ENCODE measurements around the gene PTGFR. TPM values are rescaled to one million over a fixed set of nuclear protein-coding genes. Genes with fewer than 3 reads are reported as not detected.

The PTGFR gene
- total RNA-seq, 1 donor from 2014 or later = not detected

GRCh38 chr1:78565393-78565792, 74.6 kb downstream of the PTGFR start:
- TF ChIP-seq CTCF (IDR thresholded peaks at IDR 0.05; ENCODE audit: unreplicated experiment) = no peak
- peaks cover 3% of the 10 kb centered on the region for H3K9me3 Mint-ChIP-seq (ENCODE audit: low read depth)
- DNase-seq (ENCODE audit: low spot score, unreplicated experiment) = no peak
- no peak overlapping the region for H3K27ac Mint-ChIP-seq
- no peaks in the 10 kb centered on the region for H3K4me1 Mint-ChIP-seq (ENCODE audit: low read depth)
- H3K4me3 Mint-ChIP-seq (ENCODE audit: low read depth) = no peak overlapping the region
- no peaks in the 10 kb centered on the region for H3K36me3 Mint-ChIP-seq (ENCODE audit: insufficient read depth)
- H3K27me3 Mint-ChIP-seq = no peaks in the 10 kb centered on the region

- DNase-seq (ENCODE audit: low spot score, unreplicated experiment) = no peak
- no peak overlapping the region for H3K27ac Mint-ChIP-seq
- no peaks in the 10 kb centered on the region for H3K27me3 Mint-ChIP-seq
- H3K4me1 Mint-ChIP-seq (ENCODE audit: low read depth) = peaks cover 1% of the 10 kb centered on the region
- no peak overlapping the region for H3K4me3 Mint-ChIP-seq (ENCODE audit: low read depth)
- peaks cover 3% of the 10 kb centered on the region for H3K9me3 Mint-ChIP-seq (ENCODE audit: low read depth)
- no peaks in the 10 kb centered on the region for H3K36me3 Mint-ChIP-seq (ENCODE audit: insufficient read depth)
- TF ChIP-seq CTCF (IDR thresholded peaks at IDR 0.05; ENCODE audit: unreplicated experiment) = no peak
Observed at GRCh38 chr1:78570539-78570938, 79.8 kb downstream of the PTGFR start.

- no peak for DNase-seq (ENCODE audit: low spot score, unreplicated experiment)
- Mint-ChIP-seq H3K27ac (no peak overlapping the region), H3K36me3 (ENCODE audit: insufficient read depth) (no peaks in the 10 kb centered on the region), H3K4me3 (ENCODE audit: low read depth) (no peak overlapping the region), H3K27me3 (no peaks in the 10 kb centered on the region), H3K4me1 (ENCODE audit: low read depth) (peaks cover 3% of the 10 kb centered on the region), H3K9me3 (ENCODE audit: low read depth) (peaks cover 3% of the 10 kb centered on the region)
- TF ChIP-seq CTCF (IDR thresholded peaks at IDR 0.05; ENCODE audit: unreplicated experiment) = no peak
Observed at GRCh38 chr1:78577257-78578100, 86.7 kb downstream of the PTGFR start.

- DNase-seq (ENCODE audit: low spot score, unreplicated experiment) = no peak
- no peak for TF ChIP-seq CTCF (IDR thresholded peaks at IDR 0.05; ENCODE audit: unreplicated experiment)
- no peak overlapping the region for H3K4me3 Mint-ChIP-seq (ENCODE audit: low read depth)
- H3K27ac Mint-ChIP-seq = no peak overlapping the region
- no peaks in the 10 kb centered on the region for H3K9me3 Mint-ChIP-seq (ENCODE audit: low read depth)
- no peaks in the 10 kb centered on the region for H3K27me3 Mint-ChIP-seq
- no peaks in the 10 kb centered on the region for H3K36me3 Mint-ChIP-seq (ENCODE audit: insufficient read depth)
- H3K4me1 Mint-ChIP-seq (ENCODE audit: low read depth) = peaks cover 3% of the 10 kb centered on the region
Observed at GRCh38 chr1:78586572-78586971, 95.8 kb downstream of the PTGFR start.

GRCh38 chr1:78587211-78587610, 96.4 kb downstream of the PTGFR start:
- Mint-ChIP-seq H3K27ac (no peak overlapping the region), H3K4me3 (ENCODE audit: low read depth) (no peak overlapping the region), H3K27me3 (no peaks in the 10 kb centered on the region), H3K36me3 (ENCODE audit: insufficient read depth) (no peaks in the 10 kb centered on the region), H3K4me1 (ENCODE audit: low read depth) (no peaks in the 10 kb centered on the region), H3K9me3 (ENCODE audit: low read depth) (no peaks in the 10 kb centered on the region)
- no peak for TF ChIP-seq CTCF (IDR thresholded peaks at IDR 0.05; ENCODE audit: unreplicated experiment)
- DNase-seq (ENCODE audit: low spot score, unreplicated experiment) = no peak

Other genes starting within 250 kb of the PTGFR start
- not detected in 2 replicates for gene IFI44L, start 129.5 kb downstream of the PTGFR start, total RNA-seq
- gene IFI44, start 158.9 kb downstream of the PTGFR start, total RNA-seq = not detected in 2 replicates

All from progenitor cell of endocrine pancreas (in vitro differentiated cells).